Measurements from ENCODE around the gene BMP7. TPM values are rescaled to one million over a fixed set of nuclear protein-coding genes. Genes with fewer than 3 reads are reported as not detected.
A peak's percentile ranks its signal among the peaks of the same experiment; 100 is the strongest.

The BMP7 gene
- polyA plus RNA-seq, 4 donors, result 0.92 to 3.4 TPM; not detected in 2

- H3K27ac ChIP-seq (ENCODE audit: low read depth in 1 of 3, low read length in 2 of 3), result peak overlapping the region in 1 of 3 donors; percentile 45
- no peaks in the 10 kb centered on the region for H3K9me3 ChIP-seq (ENCODE audit: control insufficient read depth in 2 of 2, insufficient read depth in 1 of 2, low read depth in 1 of 2, low read length in 1 of 2)
- no peak for FAIRE-seq
- peaks cover 0 to 7% (median 0%) of the 10 kb centered on the region in 3 donors for H3K4me1 ChIP-seq (ENCODE audit: control insufficient read depth in 3 of 3, insufficient read depth in 2 of 3, low read depth in 1 of 3, low read length in 2 of 3)
- no peak overlapping the region for H3K4me3 ChIP-seq (ENCODE audit: low read depth in 1 of 3, low read length in 3 of 3)
- WGBS, 3 donors, result 58 to 86% (median 70%) methylated on average over 13 of the region's 13 CpGs
- peaks cover 14 to 34% (median 18%) of the 10 kb centered on the region in 3 donors for H3K27me3 ChIP-seq (ENCODE audit: control insufficient read depth in 3 of 3, insufficient read depth in 3 of 3, low read length in 3 of 3)
- H3K36me3 ChIP-seq (ENCODE audit: control insufficient read depth in 3 of 3, insufficient read depth in 2 of 3, low read depth in 1 of 3, low read length in 3 of 3), result no peaks in the 10 kb centered on the region
- no peak for DNase-seq
Measured at GRCh38 chr20:57261457-57262251, 4.8 kb downstream of the BMP7 start.

GRCh38 chr20:57260934-57261333 lies 5.5 kb downstream of the BMP7 start:
- Histone ChIP-seq H3K27me3 (ENCODE audit: control insufficient read depth in 3 of 3, insufficient read depth in 3 of 3, low read length in 3 of 3) (peaks cover 11 to 32% (median 14%) of the 10 kb centered on the region in 3 donors), H3K4me3 (ENCODE audit: low read depth in 1 of 3, low read length in 3 of 3) (no peak overlapping the region), H3K9me3 (ENCODE audit: control insufficient read depth in 2 of 2, insufficient read depth in 1 of 2, low read depth in 1 of 2, low read length in 1 of 2) (no peaks in the 10 kb centered on the region), H3K27ac (ENCODE audit: low read depth in 1 of 3, low read length in 2 of 3) (peak overlapping the region in 1 of 3 donors; percentile 45), H3K36me3 (ENCODE audit: control insufficient read depth in 3 of 3, insufficient read depth in 2 of 3, low read depth in 1 of 3, low read length in 3 of 3) (no peaks in the 10 kb centered on the region), H3K4me1 (ENCODE audit: control insufficient read depth in 3 of 3, insufficient read depth in 2 of 3, low read depth in 1 of 3, low read length in 2 of 3) (peaks cover 0 to 7% (median 0%) of the 10 kb centered on the region in 3 donors)
- DNase-seq (peak in 1 of 2 donors; percentile 28), FAIRE-seq (no peak)
- 38 to 68% (median 55%) methylated on average over 14 of the region's 14 CpGs for WGBS, 3 donors

GRCh38 chr20:57259938-57260921 lies 6.2 kb downstream of the BMP7 start:
- 55 to 56% (median 55%) methylated on average over 23 of the region's 23 CpGs for WGBS, 3 donors
- Histone ChIP-seq H3K9me3 (ENCODE audit: control insufficient read depth in 2 of 2, insufficient read depth in 1 of 2, low read depth in 1 of 2, low read length in 1 of 2) (no peaks in the 10 kb centered on the region), H3K27me3 (ENCODE audit: control insufficient read depth in 3 of 3, insufficient read depth in 3 of 3, low read length in 3 of 3) (peaks cover 6 to 26% (median 10%) of the 10 kb centered on the region in 3 donors), H3K36me3 (ENCODE audit: control insufficient read depth in 3 of 3, insufficient read depth in 2 of 3, low read depth in 1 of 3, low read length in 3 of 3) (no peaks in the 10 kb centered on the region), H3K4me1 (ENCODE audit: control insufficient read depth in 3 of 3, insufficient read depth in 2 of 3, low read depth in 1 of 3, low read length in 2 of 3) (peaks cover 0 to 7% (median 0%) of the 10 kb centered on the region in 3 donors), H3K4me3 (ENCODE audit: low read depth in 1 of 3, low read length in 3 of 3) (no peak overlapping the region), H3K27ac (ENCODE audit: low read depth in 1 of 3, low read length in 2 of 3) (no peak overlapping the region)
- DNase-seq (no peak), FAIRE-seq (no peak)

GRCh38 chr20:57259121-57259937 lies 7.1 kb downstream of the BMP7 start:
- Histone ChIP-seq H3K36me3 (ENCODE audit: control insufficient read depth in 3 of 3, insufficient read depth in 2 of 3, low read depth in 1 of 3, low read length in 3 of 3) (no peaks in the 10 kb centered on the region), H3K27ac (ENCODE audit: low read depth in 1 of 3, low read length in 2 of 3) (no peak overlapping the region), H3K4me3 (ENCODE audit: low read depth in 1 of 3, low read length in 3 of 3) (no peak overlapping the region), H3K4me1 (ENCODE audit: control insufficient read depth in 3 of 3, insufficient read depth in 2 of 3, low read depth in 1 of 3, low read length in 2 of 3) (peaks cover 0 to 7% (median 0%) of the 10 kb centered on the region in 3 donors), H3K9me3 (ENCODE audit: control insufficient read depth in 2 of 2, insufficient read depth in 1 of 2, low read depth in 1 of 2, low read length in 1 of 2) (no peaks in the 10 kb centered on the region), H3K27me3 (ENCODE audit: control insufficient read depth in 3 of 3, insufficient read depth in 3 of 3, low read length in 3 of 3) (peaks cover 3 to 20% (median 10%) of the 10 kb centered on the region in 3 donors)
- DNase-seq (no peak), FAIRE-seq (no peak)
- WGBS, 3 donors, result 28 to 45% (median 43%) methylated on average over 21 of the region's 21 CpGs

GRCh38 chr20:57257701-57258453 lies 8.6 kb downstream of the BMP7 start:
- Histone ChIP-seq H3K36me3 (ENCODE audit: control insufficient read depth in 3 of 3, insufficient read depth in 2 of 3, low read depth in 1 of 3, low read length in 3 of 3) (no peaks in the 10 kb centered on the region), H3K4me1 (ENCODE audit: control insufficient read depth in 3 of 3, insufficient read depth in 2 of 3, low read depth in 1 of 3, low read length in 2 of 3) (peaks cover 0 to 7% (median 0%) of the 10 kb centered on the region in 3 donors), H3K9me3 (ENCODE audit: control insufficient read depth in 2 of 2, insufficient read depth in 1 of 2, low read depth in 1 of 2, low read length in 1 of 2) (no peaks in the 10 kb centered on the region), H3K27ac (ENCODE audit: low read depth in 1 of 3, low read length in 2 of 3) (no peak overlapping the region), H3K4me3 (ENCODE audit: low read depth in 1 of 3, low read length in 3 of 3) (no peak overlapping the region), H3K27me3 (ENCODE audit: control insufficient read depth in 3 of 3, insufficient read depth in 3 of 3, low read length in 3 of 3) (peaks cover 0 to 10% (median 6%) of the 10 kb centered on the region in 3 donors)
- no peak for FAIRE-seq
- 24 to 45% (median 33%) methylated on average over 9 of the region's 9 CpGs for WGBS, 3 donors
- DNase-seq, result no peak

- no peaks in the 10 kb centered on the region for H3K9me3 ChIP-seq (ENCODE audit: control insufficient read depth in 2 of 2, insufficient read depth in 1 of 2, low read depth in 1 of 2, low read length in 1 of 2)
- H3K27me3 ChIP-seq (ENCODE audit: control insufficient read depth in 3 of 3, insufficient read depth in 3 of 3, low read length in 3 of 3), result peaks cover 0 to 10% (median 2%) of the 10 kb centered on the region in 3 donors
- FAIRE-seq, result no peak
- H3K27ac ChIP-seq (ENCODE audit: low read depth in 1 of 3, low read length in 2 of 3), result no peak overlapping the region
- H3K4me3 ChIP-seq (ENCODE audit: low read depth in 1 of 3, low read length in 3 of 3), result no peak overlapping the region
- peaks cover 0 to 7% (median 0%) of the 10 kb centered on the region in 3 donors for H3K4me1 ChIP-seq (ENCODE audit: control insufficient read depth in 3 of 3, insufficient read depth in 2 of 3, low read depth in 1 of 3, low read length in 2 of 3)
- H3K36me3 ChIP-seq (ENCODE audit: control insufficient read depth in 3 of 3, insufficient read depth in 2 of 3, low read depth in 1 of 3, low read length in 3 of 3), result no peaks in the 10 kb centered on the region
- no peak for DNase-seq
- 78 to 84% (median 80%) methylated on average over 6 of the region's 6 CpGs for WGBS, 3 donors
Measured at GRCh38 chr20:57256908-57257307, 9.5 kb downstream of the BMP7 start.

GRCh38 chr20:57256205-57256604 lies 10.2 kb downstream of the BMP7 start:
- DNase-seq, result no peak
- H3K4me3 ChIP-seq (ENCODE audit: low read depth in 1 of 3, low read length in 3 of 3), result no peak overlapping the region
- peaks cover 0 to 10% (median 2%) of the 10 kb centered on the region in 3 donors for H3K27me3 ChIP-seq (ENCODE audit: control insufficient read depth in 3 of 3, insufficient read depth in 3 of 3, low read length in 3 of 3)
- 76 to 95% (median 85%) methylated on average over 3 of the region's 3 CpGs for WGBS, 3 donors
- no peaks in the 10 kb centered on the region for H3K9me3 ChIP-seq (ENCODE audit: control insufficient read depth in 2 of 2, insufficient read depth in 1 of 2, low read depth in 1 of 2, low read length in 1 of 2)
- H3K27ac ChIP-seq (ENCODE audit: low read depth in 1 of 3, low read length in 2 of 3), result no peak overlapping the region
- FAIRE-seq, result no peak
- peaks cover 0 to 7% (median 0%) of the 10 kb centered on the region in 3 donors for H3K4me1 ChIP-seq (ENCODE audit: control insufficient read depth in 3 of 3, insufficient read depth in 2 of 3, low read depth in 1 of 3, low read length in 2 of 3)
- H3K36me3 ChIP-seq (ENCODE audit: control insufficient read depth in 3 of 3, insufficient read depth in 2 of 3, low read depth in 1 of 3, low read length in 3 of 3), result no peaks in the 10 kb centered on the region
